ENCODE measurements around the gene TLCD3A.
"Not testable (repeated sequence)": the region's sequence is repeated elsewhere in the genome, so short reads cannot be mapped to it uniquely, and the experiment has no call there.

- not testable (repeated sequence) for TF ChIP-seq ATF3 (CRISPR knock-in tag; conservative IDR thresholded peaks at IDR 0.05); ZNF263 (CRISPR knock-in tag; IDR thresholded peaks at IDR 0.05; ENCODE audit: low read depth); CTCF (IDR thresholded peaks at IDR 0.05); NFYB (CRISPR knock-in tag; conservative IDR thresholded peaks at IDR 0.05; ENCODE audit: low read depth); HMGXB4 (CRISPR knock-in tag; IDR thresholded peaks at IDR 0.05); SMAD4 (CRISPR knock-in tag; IDR thresholded peaks at IDR 0.05); RELA (CRISPR knock-in tag; IDR thresholded peaks at IDR 0.05; ENCODE audit: borderline replicate concordance); NR3C1 (CRISPR knock-in tag; conservative IDR thresholded peaks at IDR 0.05; ENCODE audit: low read depth); TP53 (CRISPR knock-in tag; IDR thresholded peaks at IDR 0.05); USF2 (CRISPR knock-in tag; IDR thresholded peaks at IDR 0.05)
These were observed 53.5 kb downstream of the TLCD3A start for GRCh38 chr17:785901-786300.

Data from WTC11 (cell line).